IPS DF 4.7 (cell line): ENCODE data around the gene SHPK.
"Not testable (repeated sequence)": the region's sequence is repeated elsewhere in the genome, so short reads cannot be mapped to it uniquely, and the experiment has no call there.

Experiments used
- DNase-seq: peaks from one replicate; pipeline ENCODE4 v3.0.0-alpha.2; 2013; ENCODE audit warnings: low spot score; ENCODE audit errors: extremely low read depth

The SHPK gene

DNA sequence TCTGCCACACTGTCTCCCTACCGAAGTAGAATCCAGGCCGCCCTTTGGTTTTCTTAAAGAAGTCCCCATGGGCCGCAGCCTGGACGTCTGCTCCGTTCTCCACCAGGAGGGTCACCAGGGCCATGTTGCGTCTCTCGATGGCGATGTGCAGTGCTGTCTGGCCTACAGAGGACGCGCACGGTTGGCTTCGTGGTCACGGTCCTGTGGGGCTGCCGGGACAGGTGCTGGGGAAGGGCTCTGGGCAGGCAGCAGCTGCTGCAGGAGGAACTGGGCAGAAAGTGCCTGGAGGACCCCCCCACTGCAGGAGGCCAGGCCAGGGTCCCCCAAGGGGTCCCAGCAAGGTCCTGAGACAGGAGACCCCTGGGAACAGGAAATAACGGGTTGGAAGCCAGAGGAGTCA lies 45.8 kb downstream of the SHPK start:
- no peak for DNase-seq

DNA sequence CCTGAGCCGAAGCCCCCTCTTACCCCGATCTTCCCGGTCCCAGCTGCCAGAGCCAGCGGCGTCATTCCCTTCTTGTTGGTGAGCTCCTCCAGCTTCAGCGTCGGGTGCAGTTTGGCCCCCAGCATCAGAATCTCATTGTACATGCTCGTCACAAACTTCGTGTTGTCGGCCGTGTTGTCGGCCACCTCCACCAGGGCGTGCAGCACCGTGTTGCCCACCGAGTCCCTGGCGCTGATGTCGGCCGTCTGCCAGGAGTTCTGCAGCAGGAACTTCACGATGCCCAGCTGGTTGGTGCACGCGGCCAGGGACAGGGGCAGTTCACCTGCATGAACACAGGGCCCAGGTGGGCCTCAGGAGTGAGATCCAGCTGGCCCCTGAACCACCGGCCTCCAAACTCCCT lies 46.3 kb downstream of the SHPK start:
- DNase-seq = no peak

DNA sequence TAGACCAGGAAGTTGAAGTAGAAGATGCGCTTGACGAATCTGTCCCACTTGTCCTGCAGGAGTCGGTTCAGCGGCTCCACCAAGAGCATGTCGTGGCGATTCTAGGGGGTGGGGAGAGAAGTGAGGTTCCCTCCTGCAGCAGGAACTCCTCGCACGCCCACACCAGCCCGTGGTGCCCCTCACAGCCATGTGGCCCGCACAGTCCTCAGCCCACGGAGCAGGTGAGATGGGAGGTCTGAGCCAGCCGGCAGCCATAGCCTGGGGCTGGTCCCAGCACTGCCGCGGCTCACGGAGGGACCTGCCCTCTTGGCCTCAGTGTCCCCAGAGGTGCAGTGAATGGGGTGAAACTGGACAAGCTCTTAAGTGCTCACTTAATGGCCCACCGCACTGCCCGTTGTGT lies 50.2 kb downstream of the SHPK start:
- DNase-seq = no peak

DNA sequence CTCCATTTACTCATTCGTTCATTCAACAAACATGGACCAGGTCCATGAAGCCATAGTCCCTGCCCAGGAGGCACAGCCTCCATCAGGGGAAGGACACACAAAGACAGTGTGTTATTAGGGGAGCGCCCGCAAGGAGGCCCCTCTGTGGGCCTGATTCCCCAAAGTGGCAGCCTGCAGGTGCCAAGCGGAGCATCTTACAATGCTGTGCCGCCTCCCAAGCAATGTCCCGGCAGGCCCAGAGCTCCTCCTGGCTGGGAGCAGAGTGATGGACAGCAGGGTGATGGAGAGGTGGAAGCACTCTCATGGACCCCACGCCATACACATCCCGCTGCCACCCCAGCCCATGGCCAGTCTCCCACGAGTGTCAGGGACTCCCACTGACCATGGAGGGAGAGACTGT lies 52.6 kb downstream of the SHPK start:
- no peak for DNase-seq

DNA sequence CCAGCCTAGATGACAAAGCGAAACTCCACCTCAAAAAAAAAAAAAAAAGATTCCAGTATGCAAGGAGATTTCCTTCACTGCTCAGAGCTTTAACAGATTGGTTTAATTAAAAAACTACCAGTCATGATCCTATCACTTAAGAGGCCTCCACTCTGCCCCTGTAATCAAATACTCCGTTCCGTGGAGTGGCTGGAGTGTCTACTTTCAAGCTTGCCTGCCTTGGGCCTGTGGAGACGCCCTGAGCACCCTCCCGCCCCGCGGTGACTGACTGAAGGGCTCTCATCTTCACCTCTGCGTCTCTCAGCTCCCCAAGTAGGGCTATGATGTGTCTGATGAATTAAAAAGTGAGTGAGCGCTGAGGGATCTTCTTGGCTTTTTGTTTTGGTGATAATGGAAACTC lies 53.1 kb downstream of the SHPK start:
- no peak for DNase-seq

DNA sequence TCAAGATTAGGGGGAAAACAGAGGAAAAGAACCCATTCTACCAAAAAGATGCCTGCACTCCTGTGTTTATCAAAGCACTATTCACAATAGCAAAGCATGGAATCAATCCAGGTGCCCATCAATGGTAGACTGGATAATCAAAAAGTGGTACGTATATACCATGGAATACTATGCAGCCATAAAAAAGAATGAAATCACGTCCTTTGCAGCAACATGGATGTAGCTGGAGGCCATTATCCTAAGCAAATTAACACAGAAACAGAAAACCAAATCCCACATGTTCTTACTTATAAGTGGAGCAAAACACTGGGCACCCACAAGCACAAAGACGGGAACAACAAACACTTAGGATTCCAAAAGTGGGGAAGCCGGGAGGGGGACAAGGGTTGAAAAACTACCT lies 57.4 kb downstream of the SHPK start:
- not testable (repeated sequence) for DNase-seq

DNA sequence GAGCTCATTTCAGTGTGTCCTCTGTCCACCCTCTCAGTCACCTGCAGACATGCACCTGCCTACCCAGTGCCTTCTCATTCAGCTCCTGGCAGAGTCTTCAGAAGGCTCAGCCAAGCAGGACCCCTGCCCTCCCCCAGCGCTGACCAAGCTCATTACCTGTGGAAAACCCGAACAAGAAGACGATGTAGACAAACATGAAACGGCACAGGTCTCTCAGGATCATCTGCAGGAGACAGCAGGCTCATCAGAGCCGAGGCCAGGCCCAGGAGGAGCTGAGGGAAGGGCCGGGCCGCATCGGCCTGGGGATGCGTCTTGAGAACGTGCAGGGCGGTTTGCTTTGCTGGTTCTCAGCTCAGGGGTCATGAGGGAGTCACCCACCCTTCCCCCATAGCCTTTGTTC lies 59.1 kb downstream of the SHPK start:
- no peak for DNase-seq

DNA sequence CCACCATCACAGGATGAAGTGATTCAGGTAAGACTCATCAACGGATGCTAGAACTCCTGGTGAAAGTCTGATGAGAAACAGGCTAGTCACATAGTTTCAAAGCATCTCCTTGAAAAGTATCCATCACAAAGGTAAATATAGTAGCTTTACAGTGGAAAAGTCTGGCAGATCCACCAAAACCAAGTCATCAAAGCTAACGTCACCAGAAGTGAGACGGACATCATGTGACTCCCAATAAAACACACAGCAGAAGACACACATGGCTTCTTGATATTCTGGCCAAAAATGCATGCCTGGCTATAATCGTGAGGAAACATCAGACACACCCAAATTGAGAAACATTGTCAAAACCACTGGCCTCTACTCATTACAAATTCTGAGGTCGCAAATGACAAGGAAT lies 60.5 kb downstream of the SHPK start:
- DNase-seq = no peak

DNA sequence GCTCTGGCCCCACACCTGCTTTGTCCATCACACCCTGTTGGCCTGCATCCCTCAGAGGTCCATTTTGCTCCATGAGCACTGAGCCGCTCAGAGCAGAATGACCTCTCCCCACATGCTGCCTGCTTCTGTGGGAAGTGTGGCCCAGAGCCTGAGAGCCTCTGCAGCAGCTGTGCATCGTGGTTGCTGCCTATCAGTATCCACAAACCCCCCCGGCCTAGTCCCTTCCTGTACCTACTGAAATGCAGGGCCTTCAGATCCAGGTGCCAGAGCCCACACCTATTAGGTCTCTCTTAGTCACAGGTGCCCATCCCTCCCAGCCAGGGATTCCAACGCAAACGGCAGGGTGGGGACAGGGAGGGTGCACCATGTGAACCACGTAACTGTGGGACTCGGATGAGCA lies 61.8 kb downstream of the SHPK start:
- no peak for DNase-seq

DNA sequence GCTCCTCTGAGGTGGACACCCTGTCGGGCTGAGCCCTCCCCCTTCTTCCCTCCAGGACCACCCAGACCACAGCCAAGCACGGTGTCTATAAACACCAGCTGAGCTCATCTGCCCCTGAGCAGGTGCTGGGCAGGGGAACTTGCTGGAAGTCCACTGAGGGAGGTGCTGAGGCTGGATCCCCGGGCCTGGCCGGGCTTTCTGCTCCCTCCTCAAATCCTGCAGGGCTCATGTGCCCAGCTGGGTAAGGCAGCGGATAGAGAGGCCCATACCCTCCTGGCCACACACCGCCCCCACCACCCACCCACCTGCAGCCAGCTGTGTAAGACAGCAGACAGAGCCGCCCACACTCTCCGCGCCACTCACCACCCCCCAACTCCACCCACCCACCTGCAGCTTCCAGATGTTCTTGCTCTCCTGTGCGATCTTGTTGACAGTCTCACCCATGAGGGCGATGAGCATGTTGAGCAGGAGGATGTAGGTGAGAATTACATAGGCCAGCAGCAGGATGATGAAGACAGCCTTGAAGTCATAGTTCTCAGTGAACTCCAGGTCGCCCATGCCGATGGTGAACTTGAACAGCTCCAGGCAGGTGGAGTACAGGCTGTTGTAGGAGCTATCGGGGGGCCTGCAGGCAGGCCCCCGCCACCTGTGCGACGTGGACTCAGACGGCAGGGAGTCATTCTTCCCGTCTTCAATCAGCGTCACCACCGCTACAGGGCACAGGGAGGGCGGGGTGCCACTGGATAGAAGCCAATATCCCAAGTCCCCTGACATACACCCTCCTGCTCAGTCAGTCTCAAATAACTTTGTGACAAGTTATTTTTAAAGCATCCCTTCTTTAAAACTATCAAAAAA lies 62.6 kb downstream of the SHPK start:
- no peak for DNase-seq

DNA sequence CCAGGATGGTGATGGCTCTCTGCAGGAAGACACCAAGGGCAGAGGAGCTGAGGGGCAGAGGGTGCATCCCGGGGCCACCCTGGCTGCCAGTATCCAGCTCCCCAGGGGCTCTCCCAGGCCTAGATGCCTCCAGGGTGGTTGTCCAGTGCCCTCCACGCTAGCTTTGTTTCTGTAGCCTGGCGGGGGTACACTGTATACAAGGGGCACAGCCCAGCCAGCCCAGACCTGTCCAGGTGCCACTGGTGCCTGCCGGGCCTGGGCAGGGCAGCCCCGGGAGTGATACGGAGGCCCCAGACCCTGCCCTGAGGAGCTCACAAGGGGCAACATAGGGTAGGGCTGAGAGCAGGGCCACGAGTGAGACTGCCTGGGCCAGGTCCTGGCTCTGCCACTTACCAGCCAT lies 63.8 kb downstream of the SHPK start:
- no peak for DNase-seq

DNA sequence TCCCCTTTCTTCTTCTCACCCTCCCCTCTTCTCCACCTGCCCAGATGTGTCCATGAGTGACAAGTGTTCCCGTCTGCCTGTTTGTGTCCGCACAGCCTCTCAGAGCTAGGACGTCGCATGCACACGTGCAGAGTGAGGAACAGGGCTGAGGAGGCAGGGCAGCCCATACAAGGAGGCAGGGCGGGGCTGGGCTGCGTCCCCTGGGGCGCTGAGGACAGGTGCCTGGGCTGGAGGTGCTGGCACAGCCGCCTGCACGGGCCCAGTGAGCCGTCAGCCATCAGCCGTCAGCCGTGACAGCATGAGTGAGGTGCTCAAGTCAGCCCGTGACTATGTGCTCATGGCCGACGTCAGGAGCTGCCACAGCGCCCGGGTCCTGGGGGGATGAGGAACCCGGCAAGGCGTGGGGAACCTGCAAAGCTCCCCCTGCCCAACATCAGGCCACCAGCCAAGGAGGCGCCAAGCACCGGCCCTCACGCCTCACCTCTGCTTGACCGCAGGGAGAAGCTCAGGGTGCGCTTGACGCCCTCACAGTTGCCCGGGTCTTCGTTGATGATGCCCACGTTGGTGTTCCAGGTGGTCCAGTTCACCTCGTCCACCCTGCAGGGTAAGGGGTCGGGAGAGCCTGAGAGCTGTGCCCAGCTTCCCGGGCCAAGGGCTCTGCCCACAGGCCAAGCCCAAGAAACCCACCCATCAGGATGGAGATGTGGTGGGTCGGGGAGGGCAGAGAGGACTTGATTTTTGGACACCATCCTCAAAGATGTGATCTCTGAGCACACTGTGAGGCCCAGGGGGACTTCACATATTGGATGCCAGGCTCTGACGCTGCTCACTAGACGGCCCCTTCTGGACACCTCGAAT lies 64.8 kb downstream of the SHPK start:
- no peak for DNase-seq

DNA sequence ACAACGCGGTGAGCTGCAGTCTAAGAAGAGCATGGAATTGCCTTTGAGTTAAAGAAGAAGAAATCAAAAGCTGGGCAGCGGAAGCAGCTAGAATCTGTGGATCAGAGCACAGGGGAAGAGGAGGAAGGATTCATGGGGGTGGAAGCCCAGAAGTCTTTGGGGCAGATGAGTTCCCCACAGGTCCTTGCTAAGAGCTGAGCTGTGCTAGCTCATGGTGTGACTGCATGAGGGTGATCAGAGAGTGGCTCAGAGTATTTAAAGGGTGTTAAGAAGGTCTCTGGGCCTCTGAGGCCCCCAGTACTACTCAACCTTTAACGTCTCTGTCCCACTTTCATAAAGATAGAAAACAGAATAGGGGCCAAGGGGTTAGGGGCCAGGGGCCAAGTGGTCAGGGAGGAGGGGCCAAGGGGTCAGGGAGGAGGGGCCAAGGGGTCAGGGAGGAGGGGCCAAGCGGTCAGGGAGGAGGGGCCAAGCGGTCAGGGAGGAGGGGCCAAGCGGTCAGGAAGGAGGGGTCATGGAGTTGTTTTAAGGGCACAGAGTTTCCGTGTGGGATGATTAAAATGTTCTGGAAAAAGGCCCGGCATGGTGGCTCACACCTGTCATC lies 66.4 kb downstream of the SHPK start:
- no peak for DNase-seq

DNA sequence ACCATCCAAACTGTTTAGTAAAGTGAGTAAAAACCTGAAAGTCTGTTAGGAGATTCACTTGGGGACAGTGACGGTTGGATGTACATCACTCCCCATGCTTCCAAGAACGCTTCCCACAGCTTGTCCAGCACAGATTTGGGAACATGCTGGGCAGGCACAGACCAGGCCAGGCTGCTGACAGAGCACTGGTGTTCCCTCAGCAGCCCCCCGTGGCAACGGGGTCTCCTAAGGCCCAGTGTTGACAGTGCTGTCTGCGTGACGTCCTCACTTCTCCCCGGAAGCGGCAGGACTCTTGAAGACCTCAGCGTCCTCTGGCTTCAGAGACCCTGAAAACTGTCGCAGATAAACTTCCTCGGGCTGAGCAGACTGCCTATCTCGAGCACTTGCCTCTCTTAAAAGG lies 69.5 kb downstream of the SHPK start:
- DNase-seq = no peak

DNA sequence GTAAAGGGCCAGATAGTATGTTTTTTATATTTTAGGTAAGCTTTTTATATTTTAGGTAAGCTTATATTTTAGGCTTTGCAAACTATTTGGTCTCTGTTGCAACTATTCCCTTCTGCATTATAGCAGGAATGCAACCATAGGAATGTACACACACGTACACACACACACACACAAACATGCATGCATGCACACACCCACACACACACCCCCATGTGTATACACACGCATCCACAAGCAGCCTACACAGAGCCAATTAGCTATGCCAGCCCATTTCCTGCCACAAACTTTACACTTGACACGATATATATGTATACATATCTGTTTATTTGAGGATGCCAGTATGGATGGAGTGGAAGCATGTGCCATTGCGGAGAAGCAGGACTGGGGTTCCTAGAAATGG lies 70.9 kb downstream of the SHPK start:
- no peak for DNase-seq

DNA sequence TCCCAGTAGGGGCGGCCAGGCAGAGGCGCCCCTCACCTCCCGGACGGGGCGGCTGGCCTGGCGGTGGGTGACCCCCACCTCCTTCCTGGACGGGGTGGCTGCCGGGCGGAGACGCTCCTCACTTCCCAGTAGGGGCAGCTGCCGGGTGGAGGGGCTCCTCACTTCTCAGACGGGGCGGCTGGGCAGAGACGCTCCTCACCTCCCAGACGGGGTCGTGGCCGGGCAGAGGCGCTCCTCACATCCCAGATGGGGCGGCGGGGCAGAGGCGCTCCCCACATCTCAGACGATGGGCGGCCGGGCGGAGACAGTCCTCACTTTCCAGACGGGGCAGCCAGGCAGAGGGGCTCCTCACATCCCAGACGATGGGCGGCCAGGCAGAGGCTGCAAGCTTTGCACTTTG lies 71.8 kb downstream of the SHPK start:
- DNase-seq = not testable (repeated sequence)

DNA sequence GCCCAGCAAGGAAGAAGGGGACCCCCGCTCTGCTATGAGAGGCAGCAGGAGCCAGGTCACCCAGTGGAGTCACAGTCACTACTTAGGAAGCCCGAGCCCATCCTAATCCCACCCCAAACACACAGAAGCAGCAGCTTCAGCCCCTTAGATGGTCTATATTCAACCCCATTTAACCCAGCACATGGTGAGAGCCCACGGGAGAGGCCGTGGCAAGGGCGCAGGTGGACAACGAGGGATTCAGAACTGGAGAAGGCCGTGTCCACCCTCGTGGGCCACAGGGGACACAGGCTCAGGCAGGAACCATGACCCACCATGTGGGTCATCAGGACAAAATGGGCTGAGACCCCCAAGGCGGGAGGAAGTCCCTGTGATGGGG lies 76.8 kb downstream of the SHPK start:
- no peak for DNase-seq

DNA sequence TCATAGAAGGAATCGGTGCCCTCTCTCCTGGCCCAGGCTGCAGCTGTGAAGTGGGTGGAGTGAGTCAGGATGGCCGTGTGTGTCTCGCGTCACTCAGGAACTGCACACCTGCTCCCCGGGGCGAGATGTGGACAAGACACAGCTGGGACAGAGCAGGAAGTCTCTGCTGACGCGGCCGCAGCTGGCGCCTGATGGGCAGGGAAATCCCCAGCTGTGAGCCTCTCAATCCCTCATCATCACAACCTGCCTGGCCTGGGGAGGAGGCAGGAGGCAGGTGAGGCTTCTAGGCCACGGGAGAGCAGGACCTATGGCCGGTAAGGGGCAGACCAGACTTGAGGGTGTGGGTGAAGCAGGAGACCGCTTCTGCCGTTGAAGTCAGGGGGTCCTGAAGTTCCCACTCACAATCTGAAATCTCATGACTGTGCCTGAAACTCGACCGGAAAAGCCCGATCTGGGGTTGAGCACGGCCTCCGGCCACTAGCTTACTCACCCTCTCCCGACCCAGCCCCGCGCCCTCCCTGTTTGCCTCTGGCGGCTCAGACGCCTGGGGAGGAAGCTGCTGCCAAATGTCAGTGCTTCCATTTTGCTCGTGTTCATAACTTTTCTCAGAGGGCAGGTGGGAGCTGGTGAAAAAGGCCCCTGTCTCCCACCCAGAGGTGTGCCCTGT lies 77.3 kb downstream of the SHPK start:
- no peak for DNase-seq
